K562 (cell line): ENCODE data around the gene YJEFN3. TPM values are rescaled to one million over a fixed set of nuclear protein-coding genes. Genes with fewer than 3 reads are reported as not detected.

ENCODE experiments used
- ATAC-seq: fragments of 200-7000 bp; cut with Tn5 transposase; 3 replicates; pipeline ENCODE4 v1.9.1; 2020; ENCODE audit warnings: moderate library complexity
- BruUV-seq: library from RNA; stranded (reverse); fragments of 400-500 nt; replicated peaks from 2 replicates; lab custom pipeline; 2021; lab: Mats Ljungman, UMichigan
- CTCF ChIA-PET: fragments of 300-600 bp; formaldehyde crosslinking; extraction: SDS; loops from one replicate; lab custom pipeline; 2021; ENCODE audit warnings: low intra/inter-chr PET ratio; lab: Yijun Ruan, JAX
- POLR2A ChIA-PET: fragments of 300-600, 350-650 bp; sonication (Branson Sonifier 250); formaldehyde crosslinking; extraction: SDS; loops from one replicate; lab custom pipeline; 2021; ENCODE audit warnings: antibody characterized with exemption, inconsistent platforms; lab: Yijun Ruan, JAX
- DNase-seq, 4 experiments: peaks; one replicate each; pipeline versions ENCODE4 v3.0.0 to v3.0.0-alpha.2; 2011 to 2018; ENCODE audit warnings: low spot score in 3 of 4, mixed read lengths in 3 of 4; ENCODE audit errors: extremely low read depth in 1 of 4
- FAIRE-seq: peaks from 2 replicates; lab custom pipeline; 2011; peaks lifted over from hg19 to GRCh38; lab: Jason Lieb, UNC
- H2AFZ ChIP-seq: 2 replicates; pipeline ENCODE4 v1.6.0; 2011; ENCODE audit warnings: low read depth, low read length, control low read depth, inconsistent platforms
- H3K27ac ChIP-seq: fragments of 200-600 bp; 3 replicates; pipeline ENCODE4 v1.8.0; 2011; ENCODE audit warnings: low read depth, mild to moderate bottlenecking, control low read depth, inconsistent platforms, low read length, moderate library complexity, mixed read lengths; ENCODE audit errors: extremely low read depth
- H3K27me3 ChIP-seq, 2 experiments: fragments of 300-600 bp in 1 of 2; 2 replicates in 1 of 2; 3 replicates in 1 of 2; pipeline versions ENCODE4 v1.6.0 to v1.8.0; 2011; ENCODE audit warnings: inconsistent platforms in 2 of 2, low read length in 2 of 2, mild to moderate bottlenecking in 1 of 2, mixed read lengths in 1 of 2, moderate library complexity in 1 of 2; ENCODE audit not compliant: control insufficient read depth in 2 of 2, insufficient read depth in 2 of 2
- H3K36me3 ChIP-seq: fragments of 300-600 bp; 3 replicates; pipeline ENCODE4 v1.8.0; 2011; ENCODE audit warnings: mild to moderate bottlenecking, low read length, inconsistent platforms; ENCODE audit not compliant: control insufficient read depth, insufficient read depth
- H3K4me1 ChIP-seq, 2 experiments: fragments of 200-600 bp in 1 of 2; replicated peaks in 1 of 2; 2 replicates in 1 of 2; 3 replicates in 1 of 2; pipeline versions ENCODE4 v1.5.1 to v1.8.0; 2011; ENCODE audit warnings: inconsistent platforms in 2 of 2, low read length in 2 of 2, mild to moderate bottlenecking in 1 of 2, mixed read lengths in 1 of 2, moderate library complexity in 1 of 2; ENCODE audit not compliant: control insufficient read depth in 2 of 2, insufficient read depth in 2 of 2
- H3K4me2 ChIP-seq: 2 replicates; pipeline ENCODE4 v1.6.1; 2011; ENCODE audit warnings: low read length, control low read depth, inconsistent platforms, mixed read lengths; ENCODE audit not compliant: insufficient read depth
- H3K4me3 ChIP-seq: fragments of 200-600 bp; sonication (generic), shearing (Covaris generic); 2 replicates; pipeline ENCODE4 v1.5.1; 2016; ENCODE audit warnings: control low read depth, inconsistent platforms
- H3K79me2 ChIP-seq: fragments of 200-600 bp; 3 replicates; pipeline ENCODE4 v1.8.0; 2011; ENCODE audit warnings: low read length, inconsistent platforms; ENCODE audit not compliant: control insufficient read depth, insufficient read depth
- H3K9ac ChIP-seq, 2 experiments: 2 replicates each; pipeline versions ENCODE4 v1.6.0 to v1.6.1; 2011; ENCODE audit warnings: low read depth in 2 of 2, low read length in 2 of 2, control low read depth in 1 of 2, inconsistent platforms in 1 of 2, mild to moderate bottlenecking in 1 of 2, mixed read lengths in 1 of 2; ENCODE audit not compliant: insufficient read depth in 1 of 2
- H3K9me1 ChIP-seq: one replicate; pipeline ENCODE4 v1.6.0; 2011; ENCODE audit warnings: inconsistent platforms, mild to moderate bottlenecking, low read length, moderate library complexity; ENCODE audit not compliant: control insufficient read depth, insufficient read depth
- H3K9me3 ChIP-seq: replicated peaks from 2 replicates; pipeline ENCODE4 v1.5.1; 2011; ENCODE audit warnings: low read depth, low read length, inconsistent platforms; ENCODE audit not compliant: control insufficient read depth, insufficient read depth
- H4K20me1 ChIP-seq: replicated peaks from 2 replicates; pipeline ENCODE4 v1.6.1; 2011; ENCODE audit warnings: low read length, inconsistent platforms, mixed read lengths; ENCODE audit not compliant: control insufficient read depth, insufficient read depth
- ARID3A ChIP-seq: IDR thresholded peaks from 2 replicates; pipeline ENCODE4 v1.6.1; 2012; ENCODE audit warnings: low read depth, low read length, improper control_type of control experiment, borderline replicate concordance
- ATF7 ChIP-seq: fragments of 450-650 bp; IDR thresholded peaks from 2 replicates; pipeline ENCODE4 v1.7.1; 2014; ENCODE audit warnings: mild to moderate bottlenecking, moderate library complexity
- BACH1 ChIP-seq: fragments of 200-800 bp; sonication (Bioruptor generic); IDR thresholded peaks from 2 replicates; pipeline ENCODE4 v1.6.1; 2016; ENCODE audit warnings: missing genetic modification characterization, missing compliant biosample characterization
- DEAF1 ChIP-seq: fragments of 450-650 bp; formaldehyde crosslinking; IDR thresholded peaks from 2 replicates; pipeline ENCODE4 v1.4.0; 2020; ENCODE audit warnings: mild to moderate bottlenecking, moderate library complexity
- EWSR1 ChIP-seq: fragments of 450-650 bp; IDR thresholded peaks from 2 replicates; pipeline ENCODE4 v1.6.1; 2018; ENCODE audit warnings: borderline replicate concordance, mild to moderate bottlenecking, low read depth, moderate library complexity; ENCODE audit not compliant: partially characterized antibody
- GMEB1 ChIP-seq: fragments of 250-450 bp; sonication (Bioruptor Pico); IDR thresholded peaks from 2 replicates; pipeline ENCODE4 v1.4.0; 2020; ENCODE audit warnings: mild to moderate bottlenecking
- GTF2E2 ChIP-seq: fragments of 200-800 bp; sonication (Bioruptor generic); IDR thresholded peaks from 2 replicates; pipeline ENCODE4 v1.6.1; 2016; ENCODE audit warnings: missing genetic modification characterization, missing compliant biosample characterization
- NCOA2 ChIP-seq, 2 experiments: fragments of 450-650 bp; IDR thresholded peaks; 2 replicates each; pipeline ENCODE4 v1.6.1; 2018; ENCODE audit warnings: mild to moderate bottlenecking in 2 of 2, moderate library complexity in 1 of 2; ENCODE audit not compliant: partially characterized antibody in 2 of 2
- NFIX ChIP-seq: fragments of 250-450 bp; sonication (Bioruptor Pico); IDR thresholded peaks from 2 replicates; pipeline ENCODE4 v1.4.0; 2020; ENCODE audit warnings: low read depth, mild to moderate bottlenecking, moderate library complexity
- POLR2H ChIP-seq: IDR thresholded peaks from 2 replicates; pipeline ENCODE4 v1.6.1; 2016; ENCODE audit warnings: missing genetic modification characterization, low read depth, mild to moderate bottlenecking, control low read depth, missing compliant biosample characterization, moderate library complexity
- SETDB1 ChIP-seq: IDR thresholded peaks from one replicate; pipeline ENCODE4 v1.6.1; 2012; ENCODE audit warnings: low read length, control low read depth, inconsistent platforms
- SIX5 ChIP-seq, 2 experiments: IDR thresholded peaks; 2 replicates each; pipeline ENCODE4 v1.6.1; 2011; ENCODE audit warnings: low read length in 2 of 2, borderline replicate concordance in 1 of 2, low read depth in 1 of 2, mild to moderate bottlenecking in 1 of 2, moderate library complexity in 1 of 2; ENCODE audit not compliant: insufficient read depth in 1 of 2
- TOE1 ChIP-seq, 2 experiments: fragments of 450-650 bp in 1 of 2; sonication (generic) in 1 of 2; formaldehyde crosslinking in 1 of 2; IDR thresholded peaks; 2 replicates each; pipeline versions ENCODE4 v1.7.1 to v1.8.0; 2016 to 2022; ENCODE audit warnings: borderline replicate concordance in 2 of 2, mild to moderate bottlenecking in 2 of 2, antibody characterized with exemption in 1 of 2, inconsistent platforms in 1 of 2, low read depth in 1 of 2, missing genetic modification reagents in 1 of 2, moderate library complexity in 1 of 2
- ZNF507 ChIP-seq: conservative IDR thresholded peaks from 2 replicates; pipeline ENCODE4 v1.6.1; 2017; ENCODE audit warnings: missing genetic modification characterization, missing compliant biosample characterization
- WGBS: fragments of 100-300 bp; shearing (Covaris generic); methylation state at CpG from one replicate; pipeline ENCODE4 v1.1.6; 2016; ENCODE audit warnings: low coverage, mixed read lengths; ENCODE audit not compliant: insufficient coverage; ENCODE audit errors: missing lambda C conversion rate; 5-methylcytosine and 5-hydroxymethylcytosine counted together
- in situ Hi-C: fragments of 300-500 bp; cut with MboI; formaldehyde crosslinking; loops from 4 replicates; pipeline ENCODE4 v1.15.0; 2018; ENCODE audit warnings: inconsistent platforms, mixed read lengths
- intact Hi-C: fragments of 100-400 bp; cut with micrococcal nuclease; formaldehyde crosslinking; loops from 2 replicates; pipeline ENCODE4 v1.14.2; 2022
- polyA plus RNA-seq, 8 experiments: library from polyadenylated mRNA; depleted of rRNA in 4 of 8; stranded (reverse) in 5 of 8; unstranded in 3 of 8; fragments of >200 nt; fragmentation: Nextera tagmentation in 2 of 8; fragmentation: Illumina TruSeq in 1 of 8; extraction: Ambion mirVana in 2 of 8; extraction: Trizol in 1 of 8; gene quantifications; 2 replicates each; pipeline versions ENCODE4 v1.2.1 to v1.2.3, GENCODE V29; 2011 to 2014; ENCODE audit warnings: inconsistent platforms in 1 of 8, missing spikeins in 1 of 8
- total RNA-seq, 7 experiments: library from RNA; depleted of rRNA in 6 of 7; stranded (reverse); fragments of >200 nt in 6 of 7; fragmentation: Illumina TruSeq in 2 of 7; extraction: Trizol in 2 of 7; gene quantifications; 2 replicates each; pipeline versions ENCODE4 v1.2.1 to v1.2.3, GENCODE V29; 2011 to 2021; ENCODE audit warnings: low replicate concordance in 1 of 7

Gene YJEFN3
- total and polyA plus RNA-seq, 9 of the 15 experiments (the other 6 are each of a cell fraction or from before 2014, with no cell fraction given) = 0.04 to 5.8 (median 1.3) TPM; not detected in 1

- Histone ChIP-seq H3K27ac (no peak overlapping the region), H3K36me3 (no peaks in the 10 kb centered on the region), H3K4me2 (no peak overlapping the region), H3K9ac (no peak overlapping the region), H3K9me1 (no peaks in the 10 kb centered on the region), H3K27me3 (peaks cover 5 to 42% of the 10 kb centered on the region in 2 experiments), H4K20me1 (0 out of 2 replicates have a peak, but pooled peaks cover 5% of the 10 kb centered on the region), H3K4me3 (no peak overlapping the region), H3K9me3 (no peaks in the 10 kb centered on the region), H3K79me2 (no peaks in the 10 kb centered on the region), H2AFZ (no peak overlapping the region), H3K4me1 (peaks cover 2 to 70% of the 10 kb centered on the region in 2 experiments; a peak in 2 of 5 replicates)
- no peak for ATAC-seq
- in situ Hi-C loops (loop anchor here (25.0 kb wide), 1 partner anchor 92 kb away; the partner anchor contains the start of genes GMIP and LPAR2), intact Hi-C loops (no loop called here)
- no peak for DNase-seq
- WGBS = 31% methylated on average over 16 of the region's 23 CpGs
- ChIA-PET POLR2A (interaction anchor here (0.6 kb wide), 2 partner anchors 27 to 1528 kb away, joined by 3 read pairs; no protein-coding TSS in a partner anchor), CTCF (no interaction called here)
- BruUV-seq = no TSS peak
- FAIRE-seq = no peak
- TF ChIP-seq ATF7 (no peak), SETDB1 (no peak), SIX5 (IDR thresholded peaks at IDR 0.05; ENCODE audit: borderline replicate concordance in 1 of 2, insufficient read depth in 1 of 2, low read depth in 1 of 2, low read length in 2 of 2) (no peak), NFIX (no peak), GTF2E2 (tag) (no peak), GMEB1 (CRISPR knock-in tag) (no peak), DEAF1 (CRISPR knock-in tag) (no peak), POLR2H (tag) (no peak), NCOA2 (IDR thresholded peaks at IDR 0.05; ENCODE audit: partially characterized antibody in 2 of 2) (no peak), BACH1 (no peak), EWSR1 (no peak), ARID3A (no peak), TOE1 (IDR thresholded peaks at IDR 0.05; ENCODE audit: borderline replicate concordance) (no peak), TOE1 (CRISPR knock-in tag; IDR thresholded peaks at IDR 0.05; ENCODE audit: borderline replicate concordance, low read depth) (no peak), ZNF507 (tag) (no peak)
Observed at GRCh38 chr19:19545707-19546106, 17.0 kb downstream of the YJEFN3 start.
